Glutamatergic neuron (in vitro differentiated cells): ENCODE results near the gene FGGY. TPM values are rescaled to one million over a fixed set of nuclear protein-coding genes. Genes with fewer than 3 reads are reported as not detected.

Experiments
- DNase-seq: peaks from one replicate; pipeline ENCODE4 v3.0.0; 2022
- H3K27ac Mint-ChIP-seq: one replicate; pipeline ENCODE4 v1.8.0; 2020; ENCODE audit warnings: mild to moderate bottlenecking, mixed read lengths, inconsistent platforms; ENCODE audit not compliant: unreplicated experiment
- H3K27me3 Mint-ChIP-seq: one replicate; pipeline ENCODE4 v1.8.0; 2020; ENCODE audit warnings: mild to moderate bottlenecking, moderate library complexity, mixed read lengths, inconsistent platforms; ENCODE audit not compliant: unreplicated experiment
- H3K36me3 Mint-ChIP-seq: one replicate; pipeline ENCODE4 v1.8.0; 2020; ENCODE audit warnings: mild to moderate bottlenecking, mixed read lengths, inconsistent platforms; ENCODE audit not compliant: unreplicated experiment
- H3K4me1 Mint-ChIP-seq: one replicate; pipeline ENCODE4 v1.8.0; 2020; ENCODE audit warnings: mild to moderate bottlenecking, low read depth, mixed read lengths, inconsistent platforms; ENCODE audit not compliant: unreplicated experiment
- H3K4me3 Mint-ChIP-seq: one replicate; pipeline ENCODE4 v1.8.0; 2020; ENCODE audit warnings: mild to moderate bottlenecking, mixed read lengths, inconsistent platforms; ENCODE audit not compliant: unreplicated experiment
- H3K9me3 Mint-ChIP-seq: one replicate; pipeline ENCODE4 v1.8.0; 2020; ENCODE audit warnings: mild to moderate bottlenecking, moderate library complexity, mixed read lengths, inconsistent platforms; ENCODE audit not compliant: unreplicated experiment
- total RNA-seq: library from RNA; stranded (reverse); fragmentation: NEBNext Ultra II Directional; extraction: Animal tissue kit (Norgen Biotek cat#: 25700); gene quantifications from one replicate; pipeline ENCODE4 v1.2.1, GENCODE V29; 2021; ENCODE audit not compliant: unreplicated experiment
- TF ChIP-seq, protein P1 (sequence below): fragments of 200-600 bp; sonication (generic); IDR thresholded peaks from one replicate; pipeline ENCODE4 v1.5.0; 2021; ENCODE audit not compliant: partially characterized antibody, unreplicated experiment

FGGY gene
- total RNA-seq, 1 donor from 2014 or later = 11.6 TPM

DNA sequence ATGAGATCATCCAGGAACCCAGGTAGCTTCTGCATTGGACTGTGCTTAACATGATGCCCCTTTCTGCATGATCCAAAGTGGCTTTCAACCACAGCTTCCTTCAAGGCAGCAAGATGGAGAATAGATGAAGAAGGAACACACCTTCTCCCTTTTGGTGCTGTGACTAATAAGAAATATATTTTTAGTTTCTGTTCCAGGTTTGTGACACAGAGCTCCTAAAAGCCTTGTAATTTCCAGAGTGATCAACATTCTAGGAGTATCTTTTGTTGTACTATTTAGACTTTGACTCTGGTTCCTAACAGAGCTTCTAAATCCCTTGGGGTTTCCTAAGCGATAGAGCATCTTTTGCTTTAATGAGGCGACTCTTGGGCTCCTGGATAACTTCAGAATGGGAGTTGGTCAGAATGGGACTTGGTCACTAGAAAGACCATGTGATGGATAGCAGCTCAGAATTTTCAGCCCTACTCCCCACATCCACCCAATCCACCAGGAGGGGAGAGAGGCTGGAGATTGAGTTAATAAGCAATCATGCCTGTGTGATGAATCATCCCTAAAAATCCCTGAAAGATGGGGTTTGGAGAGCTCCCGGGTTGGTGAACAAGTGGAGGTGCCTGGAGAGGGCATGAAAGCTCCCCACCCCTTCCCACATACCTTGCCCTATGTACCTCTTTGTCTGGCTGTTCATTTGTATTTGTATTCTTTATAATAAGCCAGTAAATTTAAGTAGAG, 134.8 kb downstream of the FGGY start:
- H3K36me3 Mint-ChIP-seq = no peaks in the 10 kb centered on the region
- H3K9me3 Mint-ChIP-seq = peaks cover 4% of the 10 kb centered on the region
- DNase-seq = no peak
- no peak overlapping the region for H3K27ac Mint-ChIP-seq
- TF ChIP-seq, protein P1, sequence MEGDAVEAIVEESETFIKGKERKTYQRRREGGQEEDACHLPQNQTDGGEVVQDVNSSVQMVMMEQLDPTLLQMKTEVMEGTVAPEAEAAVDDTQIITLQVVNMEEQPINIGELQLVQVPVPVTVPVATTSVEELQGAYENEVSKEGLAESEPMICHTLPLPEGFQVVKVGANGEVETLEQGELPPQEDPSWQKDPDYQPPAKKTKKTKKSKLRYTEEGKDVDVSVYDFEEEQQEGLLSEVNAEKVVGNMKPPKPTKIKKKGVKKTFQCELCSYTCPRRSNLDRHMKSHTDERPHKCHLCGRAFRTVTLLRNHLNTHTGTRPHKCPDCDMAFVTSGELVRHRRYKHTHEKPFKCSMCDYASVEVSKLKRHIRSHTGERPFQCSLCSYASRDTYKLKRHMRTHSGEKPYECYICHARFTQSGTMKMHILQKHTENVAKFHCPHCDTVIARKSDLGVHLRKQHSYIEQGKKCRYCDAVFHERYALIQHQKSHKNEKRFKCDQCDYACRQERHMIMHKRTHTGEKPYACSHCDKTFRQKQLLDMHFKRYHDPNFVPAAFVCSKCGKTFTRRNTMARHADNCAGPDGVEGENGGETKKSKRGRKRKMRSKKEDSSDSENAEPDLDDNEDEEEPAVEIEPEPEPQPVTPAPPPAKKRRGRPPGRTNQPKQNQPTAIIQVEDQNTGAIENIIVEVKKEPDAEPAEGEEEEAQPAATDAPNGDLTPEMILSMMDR = no peak
- peaks cover 2% of the 10 kb centered on the region for H3K27me3 Mint-ChIP-seq
- peaks cover 10% of the 10 kb centered on the region for H3K4me1 Mint-ChIP-seq
- no peak overlapping the region for H3K4me3 Mint-ChIP-seq

DNA sequence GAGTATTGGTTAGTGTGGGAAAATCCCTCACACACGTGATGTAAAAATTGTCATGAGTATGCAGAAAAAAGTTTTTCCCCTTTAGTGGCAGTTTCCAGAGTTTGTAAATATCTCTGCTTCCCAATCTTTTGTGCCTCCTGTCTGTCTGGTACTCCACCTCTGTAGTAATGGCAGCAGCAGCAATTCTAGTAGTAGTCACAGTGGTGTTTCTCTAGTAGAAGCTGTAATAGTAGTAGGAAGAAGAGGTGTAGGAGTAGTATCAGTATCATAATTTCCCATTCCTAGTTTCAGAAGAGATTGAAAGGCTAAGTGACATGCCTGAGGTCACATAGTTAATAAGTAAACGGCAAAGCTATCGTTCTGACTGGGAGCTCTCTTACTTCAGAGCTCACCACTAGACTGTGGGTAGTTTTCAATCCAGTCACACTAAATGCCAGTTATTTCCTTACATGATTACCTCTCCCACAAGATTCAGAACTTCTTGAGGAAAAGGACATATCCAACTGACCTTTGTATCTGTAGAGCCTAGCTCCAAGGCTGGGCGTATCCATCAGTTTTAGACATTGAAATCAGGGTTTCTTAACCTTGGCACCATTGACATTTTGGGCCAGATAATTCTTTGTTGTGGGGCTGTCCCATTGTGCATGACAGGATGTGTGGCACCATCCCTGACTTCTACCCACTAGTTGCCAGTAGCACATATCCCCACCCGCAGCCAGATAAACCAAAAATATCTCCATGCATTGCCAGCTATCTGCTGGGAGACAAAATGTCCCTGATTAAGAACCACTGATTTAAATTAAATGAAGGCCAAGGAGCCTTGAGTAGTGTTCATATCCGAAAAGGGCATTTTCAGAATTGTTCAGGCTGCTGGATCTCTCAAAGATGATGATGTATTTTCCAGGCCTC, 135.9 kb downstream of the FGGY start:
- Mint-ChIP-seq H3K27ac (no peak overlapping the region), H3K4me1 (peaks cover 4% of the 10 kb centered on the region), H3K36me3 (no peaks in the 10 kb centered on the region), H3K4me3 (no peak overlapping the region), H3K27me3 (peaks cover 2% of the 10 kb centered on the region), H3K9me3 (no peaks in the 10 kb centered on the region)
- TF ChIP-seq, protein P1 = no peak
- DNase-seq = no peak

DNA sequence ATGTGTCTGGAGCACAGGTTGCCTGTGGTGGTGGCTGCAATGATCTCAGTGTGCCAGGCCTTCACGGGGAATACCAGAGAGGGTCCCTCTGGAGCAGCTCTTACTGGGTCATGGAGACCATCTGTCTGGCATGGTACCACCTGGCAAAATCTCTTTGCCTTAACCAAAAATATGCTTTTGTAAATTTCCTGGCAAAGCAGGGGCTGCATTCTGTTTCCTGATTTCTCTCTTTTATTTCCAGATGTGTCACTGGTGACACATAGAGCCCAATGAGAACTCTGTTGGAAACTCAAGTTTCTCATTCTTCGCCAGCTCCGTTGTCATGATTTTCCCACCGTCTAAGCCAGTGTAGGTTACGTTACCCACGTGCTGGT, 136.5 kb downstream of the FGGY start:
- no peaks in the 10 kb centered on the region for H3K36me3 Mint-ChIP-seq
- no peak for DNase-seq
- peaks cover 2% of the 10 kb centered on the region for H3K27me3 Mint-ChIP-seq
- peaks cover 4% of the 10 kb centered on the region for H3K4me1 Mint-ChIP-seq
- TF ChIP-seq, protein P1 = no peak
- H3K27ac Mint-ChIP-seq = no peak overlapping the region
- no peak overlapping the region for H3K4me3 Mint-ChIP-seq
- no peaks in the 10 kb centered on the region for H3K9me3 Mint-ChIP-seq

DNA sequence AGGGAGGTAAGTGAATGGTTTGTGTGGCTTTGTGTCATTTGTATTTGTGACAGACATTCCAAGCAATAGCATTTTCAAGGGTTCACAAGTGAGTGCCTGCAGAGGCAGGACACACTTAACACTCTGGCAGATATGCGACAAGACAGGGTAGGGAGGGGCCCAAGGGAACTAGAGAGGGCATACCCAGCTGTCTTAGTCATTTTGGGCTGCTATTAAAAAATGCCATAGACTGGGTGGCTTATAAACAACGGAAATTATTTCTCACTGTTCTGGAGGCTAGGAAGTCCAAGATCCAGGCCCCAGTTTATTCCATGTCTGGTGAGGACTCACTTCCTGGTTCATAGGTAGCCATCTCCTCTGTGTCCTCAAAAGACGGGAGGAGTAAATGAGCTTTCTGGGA, 137.4 kb downstream of the FGGY start:
- no peaks in the 10 kb centered on the region for H3K36me3 Mint-ChIP-seq
- no peak overlapping the region for H3K27ac Mint-ChIP-seq
- H3K27me3 Mint-ChIP-seq = peaks cover 2% of the 10 kb centered on the region
- DNase-seq = no peak
- peaks cover 4% of the 10 kb centered on the region for H3K4me1 Mint-ChIP-seq
- H3K9me3 Mint-ChIP-seq = no peaks in the 10 kb centered on the region
- H3K4me3 Mint-ChIP-seq = no peak overlapping the region
- TF ChIP-seq, protein P1 = no peak

DNA sequence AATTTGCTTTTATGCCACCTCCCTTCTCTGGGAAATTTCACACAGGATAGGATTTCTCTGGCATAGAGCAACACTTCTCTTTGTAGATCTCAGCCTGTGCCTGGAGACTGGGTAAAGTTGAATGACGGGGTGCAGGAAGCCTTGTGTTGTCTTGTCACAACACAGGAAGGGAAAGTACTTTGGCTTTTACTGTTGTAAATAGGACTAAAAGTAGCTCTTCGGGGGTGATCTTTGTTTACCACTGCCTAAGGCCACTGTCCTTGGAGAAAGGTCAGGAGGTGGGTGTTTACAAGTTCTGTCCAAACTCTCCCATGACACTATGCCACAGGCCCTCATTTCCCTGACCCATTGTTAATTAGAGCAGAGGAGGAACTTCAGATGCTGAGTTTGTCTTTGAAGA, 139.7 kb downstream of the FGGY start:
- Mint-ChIP-seq H3K4me1 (peaks cover 4% of the 10 kb centered on the region), H3K36me3 (no peaks in the 10 kb centered on the region), H3K4me3 (no peak overlapping the region), H3K9me3 (no peaks in the 10 kb centered on the region), H3K27me3 (peaks cover 2% of the 10 kb centered on the region), H3K27ac (no peak overlapping the region)
- DNase-seq = no peak
- TF ChIP-seq, protein P1 = no peak
